HG03565 (cell line): ENCODE data around the gene TK2.

ENCODE experiments used
- ATAC-seq: cut with Tn5 transposase; IDR thresholded peaks from one replicate; pipeline ENCODE4 v1.9.1; 2021; ENCODE audit warnings: mild to moderate bottlenecking, moderate library complexity; ENCODE audit not compliant: unreplicated experiment

Gene TK2

GRCh38 chr16:66547101-66547989 lies 2.6 kb downstream of the TK2 start:
- no peak for ATAC-seq

GRCh38 chr16:66544016-66544757 lies 5.7 kb downstream of the TK2 start:
- no peak for ATAC-seq

- no peak for ATAC-seq
Measured at GRCh38 chr16:66543541-66543940, 6.4 kb downstream of the TK2 start.

GRCh38 chr16:66542396-66542795 lies 7.5 kb downstream of the TK2 start:
- ATAC-seq = no peak

GRCh38 chr16:66541388-66542355 lies 8.2 kb downstream of the TK2 start:
- no peak for ATAC-seq

GRCh38 chr16:66539623-66540469 lies 10.1 kb downstream of the TK2 start:
- peak; percentile 79 for ATAC-seq

- no peak for ATAC-seq
Measured at GRCh38 chr16:66538910-66539309, 11.0 kb downstream of the TK2 start.

- ATAC-seq = no peak
Measured at GRCh38 chr16:66537236-66537635, 12.7 kb downstream of the TK2 start.

- no peak for ATAC-seq
Measured at GRCh38 chr16:66536525-66536924, 13.4 kb downstream of the TK2 start.

GRCh38 chr16:66534376-66534799 lies 15.5 kb downstream of the TK2 start:
- no peak for ATAC-seq

- ATAC-seq = no peak
Measured at GRCh38 chr16:66529475-66529874, 20.4 kb downstream of the TK2 start.

GRCh38 chr16:66528294-66528693 lies 21.6 kb downstream of the TK2 start:
- ATAC-seq = no peak

GRCh38 chr16:66525396-66526180 lies 24.3 kb downstream of the TK2 start:
- no peak for ATAC-seq

- ATAC-seq = peak; percentile 56
Measured at GRCh38 chr16:66524601-66525164, 25.2 kb downstream of the TK2 start.

GRCh38 chr16:66523861-66524354 lies 26.0 kb downstream of the TK2 start:
- peak; percentile 38 for ATAC-seq

GRCh38 chr16:66522816-66523590 lies 26.9 kb downstream of the TK2 start:
- no peak for ATAC-seq

GRCh38 chr16:66521951-66522771 lies 27.8 kb downstream of the TK2 start:
- ATAC-seq = peak; percentile 52
